Stimulated activated CD4-positive, alpha-beta T cell treated with anti-CD3 and anti-CD28 coated beads, Interleukin-12 subunit alpha, Interleukin-12 subunit beta, amount 100 ng/mL, for 48 hours (primary cell): ENCODE data around the gene TRMT1.

Source experiments
- DNase-seq, 3 donors: peaks; one replicate each; pipeline ENCODE4 v3.0.0-alpha.2; 2020; ENCODE audit warnings: low read depth in 2 of 3, low spot score in 1 of 3

Gene TRMT1

DNA sequence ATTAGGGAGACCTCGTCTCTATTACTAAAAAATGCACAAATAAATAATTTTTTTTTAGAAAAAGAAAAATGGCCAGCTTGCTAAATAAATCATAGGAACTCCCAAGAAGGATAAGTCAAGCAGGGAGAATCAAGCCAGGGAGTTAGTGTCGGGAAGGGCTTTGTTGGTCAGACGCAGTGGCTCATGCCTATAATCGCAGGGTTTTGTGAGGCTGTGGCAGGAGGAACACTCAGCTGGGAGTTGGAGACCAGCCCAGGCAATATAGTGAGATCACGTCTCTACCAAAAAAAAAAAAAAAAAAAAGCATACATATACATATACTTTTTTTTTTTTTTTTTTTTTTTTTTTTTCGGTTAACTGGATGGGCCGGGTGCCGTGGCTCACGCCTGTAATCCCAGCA lies 10.5 kb upstream of the TRMT1 start:
- DNase-seq = no peak

DNA sequence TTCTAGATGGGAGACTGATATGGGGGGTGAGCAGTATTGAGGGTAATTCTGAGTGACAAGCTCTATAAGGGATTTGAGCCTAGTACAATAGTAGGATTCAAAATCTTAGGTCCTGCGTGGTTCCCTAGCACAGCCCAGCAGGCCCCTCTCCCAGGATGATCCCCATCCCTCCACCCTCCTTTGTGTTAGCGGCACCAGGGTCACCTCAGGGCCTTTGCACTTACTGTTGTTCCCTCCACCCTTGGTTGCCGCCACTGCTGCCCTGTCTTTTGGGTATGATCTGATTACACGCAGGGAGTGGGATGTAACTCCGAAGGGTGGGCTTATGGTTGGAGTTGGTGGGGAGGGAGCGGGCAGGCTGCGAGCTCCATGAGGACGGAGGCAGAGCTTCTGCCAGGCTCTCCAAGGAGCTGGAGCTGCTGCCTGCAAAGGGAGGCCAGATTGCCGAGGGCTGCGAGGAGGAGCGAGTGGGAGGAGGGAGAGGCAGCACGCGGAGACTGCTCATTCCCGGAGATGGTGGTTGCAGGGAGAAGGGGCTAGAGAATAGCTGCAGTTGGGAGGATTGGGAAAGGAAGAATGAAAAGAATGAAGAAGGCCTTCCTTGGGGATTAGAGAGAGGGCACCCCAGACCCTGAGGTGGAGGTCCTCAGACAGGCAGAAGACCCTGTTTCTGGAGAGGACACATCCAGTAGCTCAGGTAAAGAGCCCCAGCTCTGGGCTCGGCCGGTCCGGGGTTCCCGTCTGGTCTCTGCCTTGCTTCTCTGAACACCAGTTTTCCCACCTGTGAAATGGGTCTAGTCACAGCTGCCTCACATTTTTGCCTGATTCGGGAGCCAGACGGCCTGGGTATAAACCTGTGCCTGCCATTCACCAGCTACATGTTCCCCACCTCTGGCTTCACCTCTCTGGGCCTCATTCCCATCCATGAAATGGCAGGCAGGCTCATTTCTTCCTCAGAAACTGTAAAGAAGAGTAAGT lies 6.7 kb upstream of the TRMT1 start:
- DNase-seq = no peak

DNA sequence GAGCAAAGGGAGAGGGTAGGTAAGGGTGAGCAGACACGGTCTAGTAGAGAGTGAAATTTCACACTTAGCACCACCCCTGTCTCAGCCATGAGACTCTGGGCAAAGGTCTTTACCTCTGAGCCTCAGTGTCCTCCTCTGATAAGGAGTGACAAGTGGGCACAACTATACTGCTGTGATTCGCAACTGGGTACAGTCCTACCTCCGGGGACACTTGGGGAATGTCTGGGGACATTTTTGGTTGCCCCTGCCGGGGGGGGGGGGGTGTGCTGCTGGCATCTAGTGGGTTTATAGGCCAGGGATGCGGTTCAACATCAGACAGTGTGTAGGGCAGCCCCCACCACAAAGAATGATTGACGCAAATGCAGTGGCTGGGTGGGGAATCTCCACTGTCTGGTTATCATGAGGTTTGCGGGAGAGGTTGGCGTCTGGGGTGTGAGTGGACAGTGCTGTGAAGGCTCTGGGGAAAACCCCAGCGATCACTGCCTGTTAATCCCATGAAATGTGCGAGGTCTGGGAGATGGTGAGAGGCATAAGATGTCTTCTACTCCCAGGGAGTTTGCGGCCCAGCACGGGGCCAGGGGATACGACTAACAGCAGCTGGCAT lies 5.8 kb upstream of the TRMT1 start:
- DNase-seq = no peak

DNA sequence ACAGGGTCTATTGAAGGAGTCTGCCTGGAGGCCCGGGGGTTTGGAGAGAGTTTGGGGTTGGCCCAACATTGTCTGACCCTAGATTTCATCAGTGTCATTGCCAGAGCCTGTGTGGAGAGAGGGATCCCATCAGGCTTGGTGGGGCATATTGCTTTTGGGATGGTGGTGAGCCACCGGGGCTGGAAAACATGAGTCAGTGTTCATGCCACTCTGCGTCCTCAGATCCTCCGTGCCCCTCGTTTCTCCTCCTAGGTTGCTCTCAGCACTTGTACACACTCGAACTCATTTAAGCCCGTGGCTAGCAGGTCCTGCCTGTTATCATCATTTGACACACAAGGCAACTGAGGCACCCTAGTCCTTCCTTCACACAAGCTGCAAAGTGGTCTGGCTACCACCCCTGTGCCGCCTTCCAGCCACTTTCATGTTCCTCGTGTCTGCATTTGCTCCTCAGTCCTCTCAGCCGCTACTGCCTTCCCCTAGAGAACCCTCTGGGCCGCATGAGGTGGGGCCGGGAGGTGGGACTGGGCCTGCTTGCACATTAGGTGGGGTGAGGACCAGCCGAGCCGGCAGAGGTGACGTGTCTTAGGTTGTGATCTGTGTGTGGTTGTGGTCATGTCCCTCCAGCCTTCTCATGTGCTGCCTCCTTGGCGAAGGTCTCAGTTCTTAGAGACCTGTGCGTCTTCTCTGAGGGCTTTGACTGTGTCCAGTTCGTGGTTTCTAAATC lies 5.2 kb upstream of the TRMT1 start:
- no peak for DNase-seq

DNA sequence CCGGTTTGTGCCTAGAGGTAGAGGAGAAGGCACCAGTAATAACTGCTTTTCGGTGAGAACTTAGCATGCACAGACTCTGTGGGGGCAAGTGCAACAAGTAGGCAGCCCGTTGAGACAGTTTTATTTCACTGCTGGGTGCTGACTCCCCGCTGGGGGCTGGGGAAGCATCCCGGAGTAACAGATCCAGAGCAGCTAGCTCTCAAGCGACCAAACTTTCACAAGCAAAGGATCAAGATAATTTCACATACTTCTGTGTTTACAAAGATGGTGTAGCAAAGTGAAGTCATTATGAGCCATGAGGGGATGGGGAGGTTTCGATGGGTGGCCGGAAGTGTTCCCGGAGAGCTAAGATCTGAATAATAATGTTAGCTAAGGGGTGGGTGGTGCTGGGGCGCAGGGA lies 4.3 kb upstream of the TRMT1 start:
- no peak for DNase-seq

DNA sequence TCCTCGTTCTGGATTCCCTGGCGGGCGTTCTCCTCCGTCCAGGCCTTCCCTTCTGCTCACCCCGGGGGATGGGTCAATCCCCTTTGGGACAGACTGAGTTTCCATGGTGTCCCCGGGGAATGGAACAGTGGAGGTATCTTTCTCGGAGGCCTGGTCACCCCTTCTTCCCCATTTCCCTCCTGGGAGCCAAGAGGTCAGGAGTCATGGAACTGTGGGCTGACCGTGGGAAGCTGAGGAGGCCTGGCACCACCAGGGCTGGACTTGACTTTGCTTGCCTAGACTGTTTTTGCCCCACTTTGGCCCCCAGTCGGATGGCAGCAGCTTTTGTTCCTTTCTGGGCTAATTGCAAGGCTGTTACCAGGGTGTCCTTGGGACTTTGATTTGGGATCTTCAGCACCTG lies 3.5 kb upstream of the TRMT1 start:
- no peak for DNase-seq

DNA sequence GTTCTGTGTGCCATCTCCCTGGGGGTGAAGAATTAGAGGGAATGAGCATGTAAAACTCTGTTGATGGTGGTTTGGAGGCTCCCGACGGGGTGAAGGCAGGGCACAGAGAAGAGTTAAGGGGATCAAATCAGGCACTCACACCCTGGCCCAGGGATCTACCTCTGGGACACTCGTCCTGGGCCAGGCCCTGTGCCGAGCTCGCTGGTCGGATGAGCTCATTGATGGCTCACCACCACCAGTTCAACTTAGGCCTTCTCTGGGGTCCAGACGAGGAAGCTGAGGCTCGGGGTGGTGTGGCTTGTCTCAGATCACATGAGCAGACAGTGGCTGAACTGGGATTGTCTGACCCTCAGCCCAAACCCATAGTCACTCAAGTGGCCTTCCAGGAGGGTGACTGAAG lies 3.1 kb upstream of the TRMT1 start:
- DNase-seq = no peak

DNA sequence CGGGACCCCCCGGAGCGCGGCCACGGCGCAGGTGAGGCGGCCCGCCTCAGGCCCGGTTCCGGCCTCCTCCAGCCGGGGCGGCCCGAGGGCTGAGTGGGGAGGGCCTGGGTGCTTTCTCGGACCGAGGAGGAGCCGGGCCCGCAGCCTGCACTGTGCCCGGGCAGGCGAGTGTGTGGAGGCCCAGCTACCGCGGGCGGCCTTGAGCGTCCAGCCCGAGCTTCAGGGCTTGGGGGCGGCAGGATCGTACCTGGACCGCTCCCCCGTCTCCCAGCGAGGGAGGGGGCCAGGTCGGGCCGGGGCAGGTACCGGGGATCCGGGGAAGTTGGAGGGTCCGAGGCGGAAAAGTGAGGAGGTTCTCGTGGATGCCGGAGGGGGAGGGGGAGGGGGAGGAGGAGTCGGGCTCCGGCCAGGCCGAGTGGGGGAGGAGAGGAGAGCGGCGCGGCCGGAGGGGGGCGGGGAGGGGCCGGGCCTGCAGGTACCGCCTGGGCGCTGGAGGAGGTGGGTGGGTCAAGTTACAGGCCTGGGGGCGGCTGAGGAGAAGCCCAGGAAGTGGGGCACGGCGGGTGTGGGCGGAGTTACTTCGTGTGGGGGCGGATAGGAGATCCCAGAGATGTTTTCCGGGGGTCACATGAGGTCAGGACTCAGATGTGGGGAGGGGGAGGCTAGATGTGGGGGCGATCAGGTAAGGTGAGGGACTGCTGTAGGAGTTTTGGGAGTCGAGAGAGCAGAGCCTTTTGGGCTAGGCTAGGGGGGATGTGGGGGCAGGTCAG lies 2.1 kb upstream of the TRMT1 start:
- no peak for DNase-seq

DNA sequence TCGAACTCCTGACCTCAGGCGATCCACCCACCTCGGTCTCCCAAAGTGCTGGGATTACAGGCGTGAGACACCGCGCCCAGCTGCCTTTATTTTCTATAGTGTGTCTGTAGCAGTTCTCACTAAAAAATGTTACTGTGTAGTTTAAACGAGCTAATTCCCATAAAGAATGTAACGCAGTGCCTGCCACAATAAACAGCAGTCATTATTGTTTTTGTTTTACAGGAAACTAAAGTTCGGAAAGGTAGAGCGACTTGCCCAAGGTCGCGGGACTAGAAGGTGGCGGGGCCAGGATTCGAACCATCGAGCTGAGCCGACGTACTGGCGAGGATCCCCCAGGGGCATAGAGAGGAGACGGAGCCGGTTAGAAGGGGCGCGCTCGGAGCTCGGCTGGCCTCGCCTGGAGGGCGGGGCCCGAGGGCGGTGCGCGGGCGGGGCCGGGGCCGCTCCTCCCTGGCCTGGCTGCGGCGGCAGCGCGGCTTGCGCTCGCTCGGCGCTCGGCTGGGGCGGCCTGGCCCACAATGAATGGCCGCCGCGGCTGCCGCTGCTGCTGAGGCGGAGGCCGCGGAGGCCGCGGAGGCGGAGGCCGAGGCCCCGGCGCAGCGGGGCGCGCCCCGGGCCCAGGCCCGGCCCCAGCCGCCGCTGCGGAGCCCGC lies 1.4 kb upstream of the TRMT1 start, which contains the start of gene NACC1:
NACC1 (plus strand) TSS at position 493 of the 652 bp plus-strand sequence. CDS start 16,944 bp downstream, outside the sequence.
- DNase-seq = peak; percentile 81 to 90 (median 85)

DNA sequence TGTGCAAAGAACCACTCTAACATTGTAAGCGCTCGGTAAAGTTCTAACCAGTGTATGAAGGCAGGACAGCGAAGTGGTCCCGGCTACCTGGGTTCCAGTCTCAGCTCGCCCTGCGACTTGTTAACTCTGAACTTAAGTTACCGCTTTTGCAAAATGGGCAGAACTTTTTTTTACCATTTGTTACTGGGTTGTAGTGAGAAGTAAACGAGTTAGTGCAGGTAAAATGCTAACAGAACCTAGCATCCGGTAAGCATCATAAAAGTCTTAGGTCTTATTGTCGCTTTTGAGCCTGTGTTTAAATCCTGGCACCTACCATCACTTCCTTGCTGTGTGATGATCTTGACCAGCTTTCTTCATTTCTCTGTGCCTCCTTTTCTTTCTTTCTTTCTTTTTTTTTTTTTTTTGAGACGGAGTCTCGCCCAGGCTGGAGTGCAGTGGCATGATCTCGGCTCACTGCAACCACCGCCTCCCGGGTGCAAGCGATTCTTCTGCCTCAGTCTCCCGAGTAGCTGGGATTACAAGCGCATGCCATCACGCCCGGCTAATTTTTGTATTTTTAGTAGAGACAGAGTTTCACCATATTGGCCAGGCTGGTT lies 734 bp upstream of the TRMT1 start:
- no peak for DNase-seq

DNA sequence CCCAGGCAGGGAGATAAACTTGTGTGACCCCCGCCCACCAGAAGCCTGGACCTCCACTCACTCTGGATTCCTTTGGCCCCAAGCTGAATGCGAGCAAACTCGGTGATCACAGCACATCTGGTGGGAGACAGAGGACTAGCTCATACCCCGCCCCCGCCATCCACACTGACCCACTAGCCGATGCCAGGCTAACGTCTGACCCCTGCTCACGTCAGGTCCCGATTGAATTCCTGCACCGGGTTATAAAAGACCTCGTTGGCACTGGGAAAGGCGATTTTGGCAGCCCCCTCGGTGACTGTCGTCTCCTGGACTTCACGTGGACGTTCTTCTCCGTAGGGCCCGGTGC lies 631 bp downstream of the TRMT1 start:
- no peak for DNase-seq

DNA sequence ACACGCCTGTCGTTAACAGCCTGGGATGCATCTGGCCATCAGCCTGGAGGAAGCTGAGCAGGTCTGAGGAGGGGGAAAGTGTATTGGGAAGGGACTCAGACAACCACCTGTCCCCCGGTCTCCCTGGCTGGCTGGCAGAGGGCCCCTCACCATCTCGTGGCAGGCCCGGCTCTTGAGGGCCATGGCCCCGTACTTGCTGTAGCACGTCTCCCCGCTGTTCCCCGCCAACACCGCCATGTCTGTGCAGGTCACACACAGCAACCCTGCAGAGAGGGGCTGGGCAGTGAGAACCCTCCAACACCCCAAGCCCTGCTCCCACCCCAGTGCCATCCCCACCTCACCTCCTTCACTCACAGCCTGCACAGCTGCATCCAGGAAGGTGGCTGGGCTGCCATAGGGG lies 4.0 kb downstream of the TRMT1 start:
- no peak for DNase-seq

DNA sequence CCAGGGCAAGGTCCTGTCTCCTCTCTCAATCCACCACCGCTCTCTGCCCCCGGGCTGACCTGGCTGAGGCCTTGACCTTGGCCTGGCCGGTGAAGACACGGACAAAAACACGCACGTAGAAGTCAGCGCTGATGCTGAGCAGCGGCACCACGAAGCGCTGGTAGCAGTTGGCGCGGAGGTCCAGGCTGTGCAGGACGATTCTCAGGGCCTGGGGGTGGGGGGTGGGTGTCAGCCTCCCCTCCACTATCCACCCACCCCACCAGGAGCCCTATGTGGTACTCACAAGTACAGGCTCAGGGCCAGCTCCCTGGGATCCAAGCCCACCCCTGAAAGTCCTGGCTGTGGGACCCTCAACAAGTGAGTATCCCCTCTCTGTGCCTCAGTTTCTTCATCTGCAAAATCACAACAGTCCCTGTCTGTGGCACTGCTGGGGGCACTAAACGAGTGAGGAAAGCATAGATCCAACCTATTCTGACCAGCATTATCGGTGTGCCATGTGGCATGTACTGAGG lies 6.4 kb downstream of the TRMT1 start:
- no peak for DNase-seq

DNA sequence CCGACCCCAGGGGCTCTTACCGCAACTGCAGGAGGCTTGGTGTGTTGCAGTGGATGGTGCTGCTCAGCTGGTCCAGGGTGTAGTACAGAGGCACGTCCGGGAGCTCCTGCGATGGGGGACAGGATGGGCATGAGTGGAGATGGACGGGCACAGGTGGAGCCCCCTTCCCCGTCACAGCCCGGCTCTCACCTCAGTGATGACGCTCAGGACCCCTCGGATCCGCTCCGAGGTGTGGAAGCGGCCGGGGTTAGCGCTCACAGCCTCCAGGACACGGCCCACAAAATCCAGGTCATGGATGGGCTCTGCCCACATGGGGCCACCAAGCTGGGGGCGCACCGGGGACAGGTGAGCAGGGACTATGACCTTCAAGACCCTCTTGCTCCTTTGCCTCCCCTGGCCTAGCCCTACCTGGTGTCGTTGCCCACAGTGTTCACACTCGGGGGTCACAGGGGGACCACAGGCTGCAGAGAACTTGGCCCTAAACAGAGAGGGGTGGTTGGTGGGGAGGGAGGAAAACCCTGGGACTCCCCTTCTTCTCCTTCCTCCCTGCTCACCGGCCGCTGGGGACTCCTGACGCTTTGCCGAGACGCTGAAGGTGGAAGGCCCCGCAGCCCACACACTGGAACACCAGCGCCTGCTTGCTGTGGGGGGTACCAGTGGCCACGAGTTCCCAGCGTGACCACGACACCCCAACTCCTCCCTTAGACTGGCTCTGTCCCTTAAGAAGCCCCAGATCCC lies 7.0 kb downstream of the TRMT1 start:
- no peak for DNase-seq

DNA sequence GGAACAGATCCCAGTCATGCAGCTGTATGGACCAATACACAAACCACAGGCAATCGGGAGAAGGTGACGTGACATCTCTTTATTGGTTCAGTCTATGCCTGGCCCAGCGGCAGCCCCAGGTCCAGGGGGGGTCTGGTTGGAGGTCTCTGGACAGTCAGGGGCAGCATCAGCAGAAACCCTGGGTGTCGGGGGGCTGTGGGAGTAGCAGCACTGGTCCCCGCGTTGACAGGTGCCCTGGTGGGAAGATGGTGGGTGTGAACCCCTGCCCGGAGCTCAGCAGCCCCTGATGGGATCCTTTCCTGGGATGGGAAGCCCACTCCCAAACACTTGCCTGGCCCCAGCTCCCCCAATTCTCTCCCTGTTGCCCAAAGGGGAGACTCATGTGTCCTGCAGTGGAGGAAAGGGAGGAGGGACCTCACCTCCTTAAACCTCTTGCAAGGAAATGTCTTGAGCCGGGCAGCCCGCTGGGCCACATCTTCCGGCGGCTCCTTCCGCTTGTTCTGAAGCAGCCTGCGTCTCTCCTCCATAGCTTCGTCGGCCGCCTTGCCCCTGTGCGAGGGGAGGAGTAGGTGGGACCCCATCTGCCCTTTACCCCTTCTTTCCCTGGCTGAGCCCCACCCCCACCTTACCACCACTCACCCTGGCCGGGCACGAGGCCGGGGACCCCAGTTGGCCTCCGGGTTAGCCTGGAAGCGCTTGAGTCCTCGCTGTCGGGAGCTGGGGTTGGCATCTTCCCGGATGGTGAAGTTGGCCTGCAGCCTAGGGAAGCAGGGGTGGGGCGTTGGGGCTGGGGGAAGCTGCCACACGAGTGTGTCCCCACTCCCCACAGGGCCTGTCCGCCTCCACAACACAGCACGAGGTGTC lies 11.5 kb downstream of the TRMT1 start:
- no peak for DNase-seq

DNA sequence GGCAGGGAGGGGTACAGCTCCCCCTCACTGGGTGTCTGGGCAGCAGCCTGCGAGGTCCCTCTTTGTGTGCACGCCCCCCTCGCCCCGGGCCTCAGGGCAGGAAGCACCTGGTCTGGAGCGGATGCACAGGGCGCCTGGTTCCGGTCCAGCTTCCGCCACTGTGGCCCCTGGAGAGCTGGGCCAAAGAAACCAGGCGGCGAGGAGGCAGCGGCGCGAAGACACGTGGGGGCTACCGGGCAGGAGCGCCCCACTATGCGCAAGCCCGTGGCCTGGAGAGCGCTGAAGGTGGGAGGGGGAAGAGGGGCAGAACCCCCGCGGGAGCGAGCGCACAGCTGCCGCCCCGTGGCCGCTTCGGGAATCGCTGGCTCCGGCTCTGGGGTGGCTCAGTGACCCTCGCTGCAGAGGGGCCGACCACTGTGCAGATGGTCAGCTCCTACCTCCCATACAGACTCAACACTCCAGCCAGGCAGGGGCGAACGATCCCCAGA lies 12.1 kb downstream of the TRMT1 start:
- peak in 2 of 3 donors; percentile 38 to 54 for DNase-seq

DNA sequence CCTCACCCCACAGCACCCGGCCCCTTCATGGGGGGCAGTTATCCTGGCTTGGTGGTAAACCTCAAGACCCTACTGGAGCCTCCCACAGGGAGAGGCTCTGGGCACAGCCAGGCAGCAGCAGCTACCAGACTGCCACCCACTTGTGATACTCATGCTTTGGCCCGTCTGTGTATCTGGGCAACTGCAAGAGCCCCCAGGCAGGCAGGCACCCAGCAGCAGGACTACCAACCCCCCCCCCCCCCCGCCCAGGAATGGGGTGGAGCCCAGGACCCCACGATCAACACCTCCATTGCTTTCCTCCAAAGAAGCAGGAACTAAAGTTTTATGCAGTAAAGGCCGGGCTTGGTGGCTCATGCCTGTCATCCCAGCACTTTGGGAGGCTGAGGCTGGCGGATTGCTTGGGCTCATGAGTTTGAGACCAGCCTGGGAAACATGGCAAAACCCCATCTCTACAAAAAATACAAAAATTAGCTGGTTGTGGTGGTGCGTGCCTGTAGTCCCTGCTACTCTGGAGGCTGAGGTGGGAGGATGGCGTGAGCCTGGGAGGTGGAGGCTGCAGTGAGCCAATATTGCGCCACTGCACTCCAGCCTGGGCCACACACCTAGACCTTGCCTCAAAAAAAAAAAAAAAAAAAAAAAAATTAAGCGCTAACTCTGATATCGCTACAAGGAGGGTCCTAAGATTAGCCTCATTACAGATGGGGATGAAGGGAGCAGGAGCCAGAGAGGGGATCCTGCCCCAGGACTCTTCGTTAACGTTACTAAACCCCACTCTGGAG lies 12.8 kb downstream of the TRMT1 start:
- no peak for DNase-seq
